Globus pallidus (tissue), 1 donor: ENCODE measurements around the gene C1QTNF6.
"Not testable (repeated sequence)": the region's sequence is repeated elsewhere in the genome, so short reads cannot be mapped to it uniquely, and the experiment has no call there.

Experiments used
- DNase-seq: peaks from one replicate; pipeline ENCODE4 v3.0.0-alpha.2; 2015; ENCODE audit warnings: low spot score

The C1QTNF6 gene

DNA sequence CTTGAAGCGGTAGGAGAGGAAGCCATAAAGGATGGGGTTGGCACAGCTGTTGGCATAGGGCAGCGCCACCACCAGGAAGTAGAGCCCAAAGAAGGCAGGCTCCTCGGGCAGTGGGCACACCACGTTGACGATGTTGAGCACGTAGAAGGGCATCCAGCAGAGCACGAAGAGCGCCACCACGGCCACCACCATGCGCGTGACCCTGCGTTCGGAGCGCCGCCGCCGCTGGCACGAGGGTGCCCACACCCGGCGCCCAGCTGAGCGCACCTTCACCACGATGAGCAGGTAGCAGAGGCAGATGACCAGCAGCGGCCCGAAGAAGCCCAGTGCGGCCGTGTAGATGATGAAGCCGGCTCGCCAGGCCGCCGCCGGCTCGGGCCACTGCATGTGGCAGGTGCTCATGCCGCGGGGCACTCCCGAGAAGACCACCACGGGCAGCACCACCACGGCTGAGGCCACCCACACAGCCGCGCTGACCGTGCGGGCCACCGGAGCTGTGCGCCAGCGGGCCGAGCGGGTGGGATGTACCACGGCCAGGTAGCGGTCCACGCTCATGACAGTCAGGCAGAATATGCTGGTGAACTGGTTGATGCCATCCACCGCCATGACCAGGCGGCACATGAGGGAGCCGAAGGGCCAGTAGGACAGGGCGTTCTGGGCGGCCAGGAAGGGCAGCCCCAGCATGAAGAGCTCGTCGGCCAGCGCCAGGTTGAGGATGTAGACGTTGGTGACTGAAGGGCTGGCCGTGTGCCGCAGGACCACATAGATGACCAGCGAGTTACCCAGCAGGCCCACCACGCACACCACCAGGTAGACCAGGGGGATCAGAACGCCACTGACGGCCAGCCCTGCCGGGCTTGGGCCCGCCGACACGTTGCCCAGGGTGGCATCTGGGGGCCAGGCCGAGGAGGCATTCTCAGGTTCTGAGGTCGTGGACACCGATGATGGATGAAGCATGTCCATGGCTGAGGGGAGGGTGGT is 19.1 kb upstream of the C1QTNF6 start:
- no peak for DNase-seq

DNA sequence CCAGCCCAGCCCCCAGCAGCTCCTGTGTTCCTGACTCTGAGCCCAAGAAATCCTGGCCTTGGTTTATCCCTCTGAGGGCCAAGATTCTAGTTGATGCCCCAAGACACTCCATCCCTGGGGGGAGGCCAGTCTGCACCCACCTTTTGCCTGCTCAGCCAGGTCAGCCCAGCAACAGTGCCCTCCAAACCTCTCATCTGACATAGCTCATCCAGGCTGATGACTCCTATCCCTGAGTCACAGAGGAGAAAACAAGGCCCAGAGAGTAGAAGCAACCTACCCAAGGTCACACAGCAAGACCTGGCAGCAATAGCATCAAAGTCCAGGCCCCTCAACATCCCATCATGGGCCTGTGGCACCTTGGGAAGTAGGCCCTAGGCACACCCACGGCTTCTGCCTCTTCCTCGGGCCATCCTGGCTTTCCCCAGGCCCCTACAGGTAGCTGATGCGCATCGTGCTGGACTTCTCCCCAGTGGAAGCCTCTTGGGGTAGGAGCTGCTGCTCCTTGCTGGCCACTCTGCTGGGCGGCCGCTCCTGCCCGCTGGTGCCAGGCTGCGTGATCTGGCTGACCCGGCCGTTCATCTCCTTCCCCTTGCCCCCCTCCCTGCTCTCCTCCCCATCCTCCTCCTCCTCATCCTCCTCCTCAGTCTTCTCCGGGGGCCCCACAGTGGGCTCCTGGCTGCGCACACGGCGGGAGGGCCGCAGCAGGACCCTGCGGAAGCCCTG is 18.2 kb upstream of the C1QTNF6 start:
- no peak for DNase-seq

- no peak for DNase-seq
Measured at GRCh38 chr22:37205046-37205445, 17.0 kb upstream of the C1QTNF6 start.

- DNase-seq: no peak
Measured at GRCh38 chr22:37204045-37204655, 16.1 kb upstream of the C1QTNF6 start.

GRCh38 chr22:37203354-37204044 is 15.5 kb upstream of the C1QTNF6 start:
- DNase-seq: no peak

- DNase-seq: no peak
Measured at GRCh38 chr22:37202716-37203115, 14.7 kb upstream of the C1QTNF6 start.

- no peak for DNase-seq
Measured at GRCh38 chr22:37202001-37202555, 14.0 kb upstream of the C1QTNF6 start.

DNA sequence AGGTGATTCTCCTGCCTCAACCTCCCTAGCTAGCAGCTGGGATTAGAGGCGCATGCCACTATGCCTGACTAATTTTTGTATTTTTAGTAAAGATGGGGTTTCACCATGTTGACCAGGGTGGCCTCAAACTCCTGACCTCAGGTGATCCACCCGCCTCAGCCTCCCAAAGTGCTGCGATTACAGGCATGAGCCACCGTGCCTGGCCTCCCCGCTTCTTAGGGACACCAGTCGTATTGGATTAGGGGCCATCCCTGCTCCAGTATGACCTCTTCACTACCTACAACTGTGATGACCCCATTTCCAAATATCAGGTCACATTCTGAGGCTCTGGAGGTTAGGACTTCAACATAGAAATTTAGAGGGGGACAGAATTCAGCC is 13.4 kb upstream of the C1QTNF6 start:
- DNase-seq: not testable (repeated sequence)

DNA sequence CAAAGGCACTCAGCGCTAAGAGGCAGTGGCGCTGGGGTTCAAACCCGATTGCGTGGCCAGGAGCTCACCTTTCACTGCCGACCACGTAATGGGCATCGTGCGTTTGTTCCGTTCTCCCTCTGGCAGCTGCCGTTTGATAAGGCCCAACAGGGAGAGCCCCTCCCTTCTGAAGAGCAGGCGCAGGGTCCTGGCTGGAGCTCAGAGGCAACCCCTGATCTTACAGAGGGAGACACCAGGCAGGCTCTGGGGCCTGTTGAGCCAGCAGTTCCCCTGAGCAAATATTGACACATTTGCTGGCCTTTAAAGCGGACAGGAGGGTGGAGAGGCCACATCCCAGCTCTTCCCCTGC is 11.7 kb upstream of the C1QTNF6 start:
- DNase-seq: no peak

- DNase-seq: peak; percentile 94
Measured at GRCh38 chr22:37199103-37199759, 11.2 kb upstream of the C1QTNF6 start.

- peak; percentile 75 for DNase-seq
Measured at GRCh38 chr22:37198258-37199102, 10.4 kb upstream of the C1QTNF6 start.

- DNase-seq: no peak
Measured at GRCh38 chr22:37197451-37198257, 9.6 kb upstream of the C1QTNF6 start.

DNA sequence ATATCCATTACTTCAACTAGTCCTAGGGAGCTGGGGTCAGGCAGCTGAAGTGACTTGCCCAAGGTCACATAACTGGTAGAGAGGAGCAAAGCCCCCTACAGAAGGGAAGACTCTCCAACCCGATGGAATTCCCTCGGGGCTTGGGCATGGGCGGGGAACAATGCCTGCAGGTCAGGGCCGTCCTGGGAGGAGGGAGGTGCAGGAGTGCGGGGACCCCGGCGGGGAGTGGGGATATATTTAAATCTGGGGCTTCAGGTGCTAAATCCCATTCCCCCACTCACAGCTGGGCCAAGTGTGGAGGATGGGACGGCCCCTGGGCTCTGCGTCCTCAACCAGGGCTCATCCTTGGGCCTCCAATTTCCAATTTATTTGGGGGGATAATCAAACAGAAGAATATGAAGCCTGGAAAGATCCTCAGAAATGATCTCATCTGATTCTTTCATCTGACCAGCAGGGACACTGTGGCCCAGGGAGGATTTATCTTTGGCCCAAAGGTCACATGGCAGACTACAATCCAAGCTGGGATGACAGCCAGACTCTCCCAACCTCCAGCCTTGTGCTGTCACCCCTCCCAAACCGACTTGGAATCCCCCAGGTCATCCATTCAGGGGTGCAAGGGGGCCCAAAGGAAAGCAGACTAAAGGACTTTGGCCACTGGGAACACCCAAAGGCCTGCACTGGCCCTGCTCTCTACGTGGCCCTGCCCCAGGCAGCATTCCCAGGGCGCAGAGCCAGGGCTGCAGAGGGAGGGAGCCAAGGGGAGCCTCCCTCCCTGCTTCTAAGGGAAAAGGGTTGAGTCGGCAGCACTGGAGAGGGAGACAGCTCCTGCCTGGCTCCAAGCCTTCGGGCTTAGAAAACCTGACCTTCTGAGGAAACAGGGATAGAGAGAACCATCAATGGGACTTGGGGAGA is 8.7 kb upstream of the C1QTNF6 start:
- peak; percentile 32 for DNase-seq

DNA sequence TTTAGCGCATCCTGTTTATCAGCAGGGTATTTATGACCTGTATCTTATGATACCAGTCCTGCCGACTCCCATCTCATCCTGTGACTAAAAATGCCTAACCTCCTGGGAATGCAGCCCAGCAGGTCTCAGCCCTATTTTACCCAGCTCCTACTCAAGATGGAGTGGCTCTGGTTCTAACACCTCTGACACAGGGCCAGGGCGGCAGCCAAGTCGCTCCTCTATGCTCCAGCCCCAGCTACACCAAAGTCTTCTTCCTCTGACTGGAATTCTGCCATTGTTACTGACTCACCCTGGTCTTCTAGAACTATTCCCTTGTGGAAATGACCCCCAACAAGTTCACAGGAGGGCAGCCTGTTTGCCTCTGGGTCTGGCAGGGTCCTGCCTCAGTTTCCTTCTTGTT is 7.9 kb upstream of the C1QTNF6 start:
- no peak for DNase-seq

DNA sequence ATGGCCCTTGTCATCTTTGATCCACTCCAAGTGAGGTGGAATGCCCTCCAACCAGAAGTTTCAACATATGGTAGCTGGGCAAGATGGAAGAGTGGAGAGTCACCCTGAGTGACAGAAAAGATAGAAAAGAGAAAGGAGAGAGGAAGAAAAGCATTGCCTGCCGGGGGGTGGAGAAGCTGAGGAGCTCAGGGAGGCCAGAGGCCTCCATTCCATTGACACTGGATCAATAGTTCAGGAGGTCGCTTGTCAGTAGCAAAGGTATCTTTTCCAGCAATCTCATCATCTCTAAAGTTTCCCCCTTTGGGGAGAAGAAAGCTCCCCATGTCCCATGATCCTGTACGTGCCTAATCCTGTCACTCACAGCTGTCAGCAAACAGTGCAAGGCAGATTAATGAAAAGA is 6.7 kb upstream of the C1QTNF6 start:
- DNase-seq: no peak

- peak; percentile 45 for DNase-seq
Measured at GRCh38 chr22:37193629-37194191, 5.7 kb upstream of the C1QTNF6 start.

DNA sequence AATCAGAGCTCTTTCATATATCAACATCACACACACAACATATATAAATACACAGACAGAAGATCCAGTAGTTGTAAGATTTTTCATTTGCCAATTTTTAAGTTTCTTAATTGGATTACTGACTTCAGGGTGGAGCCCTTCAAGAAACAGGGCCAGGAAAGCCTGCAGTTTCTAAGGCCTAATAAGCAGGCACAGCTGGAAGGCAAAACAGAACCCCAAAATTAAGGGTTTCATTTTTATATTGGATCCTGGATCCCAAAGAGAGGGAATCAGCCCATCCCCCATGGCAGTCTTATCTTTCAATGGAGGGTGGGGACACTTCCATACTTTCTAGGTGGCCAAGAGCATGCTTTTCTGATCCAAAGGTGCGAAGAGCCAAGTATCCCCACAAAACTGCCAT is 4.7 kb upstream of the C1QTNF6 start:
- DNase-seq: no peak

- DNase-seq: no peak
Measured at GRCh38 chr22:37192204-37192603, 4.2 kb upstream of the C1QTNF6 start.
